ENCODE measurements around the gene ST3GAL4. TPM values are rescaled to one million over a fixed set of nuclear protein-coding genes. Genes with fewer than 3 reads are reported as not detected.

The ST3GAL4 gene
- total RNA-seq, 2 donors from 2014 or later = 29.2 to 192 TPM

- WGBS = 95% methylated on average over 6 of the region's 6 CpGs
- no peak overlapping the region for H3K4me3 ChIP-seq
- H3K27ac ChIP-seq = no peak overlapping the region
- no peaks in the 10 kb centered on the region for H3K27me3 ChIP-seq (replicated peaks; ENCODE audit: insufficient read depth)
- H3K36me3 ChIP-seq = no peaks in the 10 kb centered on the region
- intact Hi-C loops (cut with DNase I) = no loop called here
- H3K9me3 ChIP-seq = no peaks in the 10 kb centered on the region
- no peak for DNase-seq (ENCODE audit: low spot score)
- H3K4me1 ChIP-seq (replicated peaks) = no peaks in the 10 kb centered on the region
- no peak for TF ChIP-seq CTCF (IDR thresholded peaks at IDR 0.05)
- no peak for TF ChIP-seq POLR2AphosphoS5 (IDR thresholded peaks at IDR 0.05)
- no peak for TF ChIP-seq POLR2A (IDR thresholded peaks at IDR 0.05)
Observed at GRCh38 chr11:126334659-126335462, 20.6 kb upstream of the ST3GAL4 start.

- TF ChIP-seq CTCF (IDR thresholded peaks at IDR 0.05) = no peak
- no peak for TF ChIP-seq POLR2A (IDR thresholded peaks at IDR 0.05)
- no peak overlapping the region for H3K4me3 ChIP-seq
- no peaks in the 10 kb centered on the region for H3K9me3 ChIP-seq
- no peak for DNase-seq (ENCODE audit: low spot score)
- intact Hi-C loops (cut with DNase I) = no loop called here
- H3K36me3 ChIP-seq = no peaks in the 10 kb centered on the region
- no peaks in the 10 kb centered on the region for H3K4me1 ChIP-seq (replicated peaks)
- no peaks in the 10 kb centered on the region for H3K27me3 ChIP-seq (replicated peaks; ENCODE audit: insufficient read depth)
- WGBS = 81% methylated on average over 5 of the region's 5 CpGs
- no peak overlapping the region for H3K27ac ChIP-seq
Observed at GRCh38 chr11:126335463-126335760, 20.1 kb upstream of the ST3GAL4 start.

GRCh38 chr11:126336138-126336541 is 19.3 kb upstream of the ST3GAL4 start:
- DNase-seq (ENCODE audit: low spot score) = no peak
- intact Hi-C loops (cut with DNase I) = no loop called here
- no peaks in the 10 kb centered on the region for H3K27me3 ChIP-seq (replicated peaks; ENCODE audit: insufficient read depth)
- no peak overlapping the region for H3K27ac ChIP-seq
- H3K4me3 ChIP-seq = no peak overlapping the region
- 85% methylated on average over 8 of the region's 8 CpGs for WGBS
- H3K4me1 ChIP-seq (replicated peaks) = no peaks in the 10 kb centered on the region
- H3K9me3 ChIP-seq = no peaks in the 10 kb centered on the region
- TF ChIP-seq CTCF (IDR thresholded peaks at IDR 0.05) = no peak
- no peak for TF ChIP-seq POLR2A (IDR thresholded peaks at IDR 0.05)
- H3K36me3 ChIP-seq = no peaks in the 10 kb centered on the region

- Histone ChIP-seq H3K36me3 (no peaks in the 10 kb centered on the region), H3K27ac (no peak overlapping the region), H3K9me3 (no peaks in the 10 kb centered on the region), H3K4me1 (replicated peaks) (no peaks in the 10 kb centered on the region), H3K27me3 (replicated peaks; ENCODE audit: insufficient read depth) (no peaks in the 10 kb centered on the region), H3K4me3 (no peak overlapping the region)
- DNase-seq (ENCODE audit: low spot score) = no peak
- TF ChIP-seq POLR2A (IDR thresholded peaks at IDR 0.05) (no peak), CTCF (IDR thresholded peaks at IDR 0.05) (no peak), POLR2AphosphoS5 (IDR thresholded peaks at IDR 0.05) (no peak)
- intact Hi-C loops (cut with DNase I) = no loop called here
- WGBS = 80% methylated on average over 9 of the region's 9 CpGs
Observed at GRCh38 chr11:126336671-126337101, 18.8 kb upstream of the ST3GAL4 start.

GRCh38 chr11:126337126-126337473 is 18.4 kb upstream of the ST3GAL4 start:
- WGBS = 88% methylated on average over 4 of the region's 4 CpGs

More at GRCh38 chr11:126337126-126337473, 18.4 kb upstream of the ST3GAL4 start:
- no peak for TF ChIP-seq POLR2AphosphoS5 (IDR thresholded peaks at IDR 0.05)
- no peaks in the 10 kb centered on the region for H3K27me3 ChIP-seq (replicated peaks; ENCODE audit: insufficient read depth)
- no peak overlapping the region for H3K4me3 ChIP-seq
- no peaks in the 10 kb centered on the region for H3K9me3 ChIP-seq
- no peaks in the 10 kb centered on the region for H3K4me1 ChIP-seq (replicated peaks)
- no peak overlapping the region for H3K27ac ChIP-seq
- DNase-seq (ENCODE audit: low spot score) = no peak
- intact Hi-C loops (cut with DNase I) = no loop called here
- no peaks in the 10 kb centered on the region for H3K36me3 ChIP-seq
